Stimulated activated naive CD8-positive, alpha-beta T cell treated with anti-CD3 and anti-CD28 coated beads, Interleukin-15, Interleukin-2, amounts not matched to agents 100 ng/mL and 50 ng/mL, for 24 hours (primary cell): Measurements from ENCODE around the gene APPL2.

Source experiments
- H3K27ac Mint-ChIP-seq: one replicate; pipeline ENCODE4 v1.8.0; 2021; ENCODE audit warnings: mild to moderate bottlenecking, mixed read lengths
- H3K27me3 Mint-ChIP-seq: one replicate; pipeline ENCODE4 v1.8.0; 2021; ENCODE audit warnings: mixed read lengths
- H3K36me3 Mint-ChIP-seq: one replicate; pipeline ENCODE4 v1.8.0; 2021; ENCODE audit warnings: low read depth, mixed read lengths
- H3K4me1 Mint-ChIP-seq: one replicate; pipeline ENCODE4 v1.8.0; 2021; ENCODE audit warnings: low read depth, mixed read lengths
- H3K4me3 Mint-ChIP-seq: one replicate; pipeline ENCODE4 v1.8.0; 2021; ENCODE audit warnings: mild to moderate bottlenecking, mixed read lengths
- H3K9me3 Mint-ChIP-seq: one replicate; pipeline ENCODE4 v1.8.0; 2021; ENCODE audit warnings: mixed read lengths

Gene APPL2

DNA sequence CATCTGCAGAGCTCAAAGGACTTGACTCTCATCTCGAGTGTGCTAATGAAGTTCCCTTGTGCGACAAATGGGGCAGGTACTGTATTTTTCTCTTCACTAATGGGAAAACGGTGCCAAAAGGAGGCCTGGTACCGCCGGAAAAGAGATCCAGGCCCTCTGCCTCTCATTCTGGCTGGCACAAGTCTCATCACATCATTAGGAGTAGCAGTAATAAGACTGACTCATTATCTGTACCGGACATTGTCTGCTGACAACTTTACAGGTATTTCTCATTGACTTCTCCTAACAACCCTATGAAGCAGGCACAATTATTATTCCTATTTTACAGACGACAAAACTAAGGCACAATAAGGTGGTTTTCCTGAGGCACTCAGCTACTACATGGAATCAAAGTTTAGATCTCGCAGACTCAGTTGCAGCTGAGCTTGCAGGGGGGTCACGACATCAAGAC lies 668 bp downstream of the APPL2 start:
- Mint-ChIP-seq H3K9me3 (no peaks in the 10 kb centered on the region), H3K27me3 (no peaks in the 10 kb centered on the region), H3K36me3 (peaks cover 5% of the 10 kb centered on the region), H3K27ac (peak overlapping the region; percentile 88), H3K4me1 (peaks cover 53% of the 10 kb centered on the region), H3K4me3 (peak overlapping the region; percentile 93)

GRCh38 chr12:105234197-105234596 lies 1.8 kb downstream of the APPL2 start:
- no peaks in the 10 kb centered on the region for H3K9me3 Mint-ChIP-seq
- no peak overlapping the region for H3K27ac Mint-ChIP-seq
- H3K4me1 Mint-ChIP-seq = peaks cover 63% of the 10 kb centered on the region
- H3K4me3 Mint-ChIP-seq = peak overlapping the region; percentile 93
- H3K36me3 Mint-ChIP-seq = peaks cover 5% of the 10 kb centered on the region
- H3K27me3 Mint-ChIP-seq = no peaks in the 10 kb centered on the region

DNA sequence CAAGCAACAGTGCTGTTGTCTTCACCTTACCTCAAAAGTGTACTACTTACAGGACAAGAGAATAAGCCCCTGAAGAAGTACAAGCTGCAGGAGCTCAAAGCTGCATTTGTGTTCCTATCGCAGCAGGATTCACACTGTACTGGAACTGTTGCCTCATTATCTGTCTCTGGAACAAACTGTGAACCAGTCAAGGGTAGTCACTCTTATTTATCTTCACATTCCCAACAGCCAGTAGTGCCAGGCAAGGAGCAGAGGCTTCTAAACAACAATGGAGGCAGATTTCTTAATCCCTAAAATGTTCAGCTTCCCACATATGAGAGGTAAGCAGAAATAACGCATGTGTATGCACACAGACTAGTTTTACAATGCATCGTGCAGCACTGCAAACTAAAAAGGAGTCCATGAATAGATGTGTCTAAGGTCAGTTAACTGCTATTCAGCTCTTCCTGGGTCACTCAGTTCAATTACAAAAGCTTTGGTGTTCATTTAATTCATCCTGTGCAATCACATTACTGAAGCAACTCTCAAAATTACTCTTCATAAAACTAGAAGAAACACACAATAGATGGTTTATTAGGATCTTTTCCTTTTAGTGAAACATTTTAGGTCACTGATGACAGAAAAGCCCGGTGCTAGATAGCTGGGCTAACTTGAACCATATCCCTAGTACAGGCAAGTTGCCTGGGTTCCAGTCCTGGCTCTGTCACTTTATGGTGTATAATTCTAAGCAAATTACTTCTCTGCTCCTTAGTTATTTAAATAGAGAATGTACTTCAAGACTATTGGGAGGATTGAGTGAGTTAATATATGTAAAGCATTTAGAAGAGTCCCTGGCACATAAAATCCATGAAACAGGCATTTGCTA lies 2.7 kb downstream of the APPL2 start:
- Mint-ChIP-seq H3K27me3 (no peaks in the 10 kb centered on the region), H3K4me1 (peaks cover 72% of the 10 kb centered on the region), H3K36me3 (peaks cover 13% of the 10 kb centered on the region), H3K4me3 (no peak overlapping the region), H3K27ac (no peak overlapping the region), H3K9me3 (no peaks in the 10 kb centered on the region)

DNA sequence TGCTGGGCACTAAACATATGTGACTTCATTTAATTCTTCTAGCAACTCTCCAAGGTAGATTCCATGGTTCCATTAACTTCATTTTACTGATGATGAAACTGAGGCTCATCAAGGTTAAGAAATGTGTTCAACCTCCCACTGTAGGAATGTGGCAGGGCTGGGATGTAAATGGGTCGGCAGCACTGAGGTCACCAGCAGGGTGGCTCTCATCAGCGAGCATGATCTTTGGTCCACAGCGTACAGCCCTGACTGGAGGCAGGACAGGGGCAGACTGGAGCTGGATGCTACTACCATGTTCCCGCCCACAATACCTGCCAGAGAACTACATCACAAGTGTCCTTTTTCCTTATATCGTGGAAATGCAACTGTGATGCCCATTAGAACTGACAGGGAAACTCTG lies 4.6 kb downstream of the APPL2 start:
- no peaks in the 10 kb centered on the region for H3K9me3 Mint-ChIP-seq
- H3K4me3 Mint-ChIP-seq = no peak overlapping the region
- peaks cover 25% of the 10 kb centered on the region for H3K36me3 Mint-ChIP-seq

DNA sequence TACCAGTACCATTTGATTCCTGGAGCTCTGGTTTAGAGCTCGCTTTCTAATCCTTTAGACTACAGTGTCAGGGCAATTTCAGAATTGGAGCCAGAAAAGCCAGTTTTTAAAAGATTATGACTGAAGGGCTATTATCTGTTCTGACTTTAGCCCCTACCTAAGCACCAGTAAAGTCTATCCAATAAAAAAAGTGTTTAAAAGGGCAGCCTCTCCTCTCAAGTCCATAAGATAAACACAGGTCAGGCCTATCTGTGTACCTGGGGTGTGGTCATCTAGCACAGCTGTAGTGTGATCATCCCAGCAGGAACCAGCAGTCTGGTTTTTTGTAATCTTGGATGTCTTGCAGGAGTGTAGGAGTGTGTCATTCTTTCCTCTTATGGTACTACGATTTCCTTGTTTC lies 6.6 kb downstream of the APPL2 start:
- Mint-ChIP-seq H3K27ac (peak overlapping the region; percentile 49), H3K4me3 (no peak overlapping the region), H3K27me3 (no peaks in the 10 kb centered on the region), H3K4me1 (peaks cover 86% of the 10 kb centered on the region), H3K9me3 (no peaks in the 10 kb centered on the region), H3K36me3 (peaks cover 38% of the 10 kb centered on the region)

More for the DNA sequence above, 4.6 kb downstream of the APPL2 start:
- no peak overlapping the region for H3K27ac Mint-ChIP-seq
- H3K27me3 Mint-ChIP-seq = no peaks in the 10 kb centered on the region
- peaks cover 84% of the 10 kb centered on the region for H3K4me1 Mint-ChIP-seq

DNA sequence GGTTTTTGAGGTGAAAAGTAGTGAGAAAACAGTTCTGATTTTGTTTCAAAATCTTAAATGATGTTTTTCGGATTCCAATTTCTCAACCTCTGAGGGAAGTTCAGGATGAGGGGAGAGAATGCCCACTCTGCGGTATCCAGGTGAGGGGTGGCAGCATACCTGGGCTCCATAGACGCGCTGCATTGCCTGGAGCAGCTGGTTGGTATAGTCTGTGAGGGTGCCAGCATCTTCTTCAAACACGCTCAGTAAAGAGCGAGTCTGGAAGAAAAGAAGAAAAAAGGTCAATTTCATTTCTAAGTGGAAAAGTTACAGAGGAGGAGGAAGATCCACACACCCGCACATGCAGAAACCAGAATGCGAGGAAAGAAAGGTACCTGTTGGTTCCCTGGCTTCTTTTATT lies 7.0 kb downstream of the APPL2 start:
- H3K4me1 Mint-ChIP-seq = peaks cover 82% of the 10 kb centered on the region
- peak overlapping the region; percentile 28 for H3K4me3 Mint-ChIP-seq
- H3K27me3 Mint-ChIP-seq = no peaks in the 10 kb centered on the region
- H3K36me3 Mint-ChIP-seq = peaks cover 39% of the 10 kb centered on the region
- H3K9me3 Mint-ChIP-seq = no peaks in the 10 kb centered on the region
- H3K27ac Mint-ChIP-seq = peak overlapping the region; percentile 40

DNA sequence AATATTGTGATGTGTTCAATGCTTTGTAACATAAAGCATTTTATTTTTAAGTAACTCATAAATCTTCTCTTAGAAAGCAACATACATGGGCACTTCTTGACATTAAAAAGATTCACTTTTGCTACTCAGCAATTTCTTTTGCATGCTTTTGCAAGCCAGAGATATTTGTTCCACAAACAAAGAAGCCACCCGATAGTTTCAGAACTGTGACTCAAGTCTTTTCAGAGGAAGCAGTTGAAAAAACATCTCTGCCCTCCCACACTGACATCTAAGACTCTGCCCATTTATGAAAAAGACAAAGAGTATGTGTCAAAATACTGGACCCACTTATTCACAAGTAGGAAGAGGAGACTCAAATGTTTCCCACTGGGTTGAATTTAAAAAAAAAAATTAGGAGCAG lies 7.5 kb downstream of the APPL2 start:
- Mint-ChIP-seq H3K36me3 (peaks cover 39% of the 10 kb centered on the region), H3K4me1 (peaks cover 77% of the 10 kb centered on the region), H3K4me3 (peak overlapping the region; percentile 28), H3K9me3 (no peaks in the 10 kb centered on the region), H3K27ac (peak overlapping the region; percentile 40), H3K27me3 (no peaks in the 10 kb centered on the region)

- H3K4me1 Mint-ChIP-seq = peaks cover 71% of the 10 kb centered on the region
- no peak overlapping the region for H3K27ac Mint-ChIP-seq
- H3K9me3 Mint-ChIP-seq = no peaks in the 10 kb centered on the region
- H3K27me3 Mint-ChIP-seq = no peaks in the 10 kb centered on the region
- no peak overlapping the region for H3K4me3 Mint-ChIP-seq
- peaks cover 44% of the 10 kb centered on the region for H3K36me3 Mint-ChIP-seq
These were observed 8.1 kb downstream of the APPL2 start for GRCh38 chr12:105227879-105228278.

- no peak overlapping the region for H3K27ac Mint-ChIP-seq
- no peaks in the 10 kb centered on the region for H3K27me3 Mint-ChIP-seq
- peaks cover 55% of the 10 kb centered on the region for H3K36me3 Mint-ChIP-seq
- peaks cover 57% of the 10 kb centered on the region for H3K4me1 Mint-ChIP-seq
- no peaks in the 10 kb centered on the region for H3K9me3 Mint-ChIP-seq
- peak overlapping the region; percentile 20 for H3K4me3 Mint-ChIP-seq
These were observed 9.8 kb downstream of the APPL2 start for GRCh38 chr12:105226219-105226618.

- Mint-ChIP-seq H3K9me3 (no peaks in the 10 kb centered on the region), H3K27me3 (no peaks in the 10 kb centered on the region), H3K27ac (no peak overlapping the region), H3K4me3 (no peak overlapping the region), H3K36me3 (peaks cover 52% of the 10 kb centered on the region), H3K4me1 (peaks cover 52% of the 10 kb centered on the region)
These were observed 10.4 kb downstream of the APPL2 start for GRCh38 chr12:105225505-105226015.

GRCh38 chr12:105224399-105224798 lies 11.6 kb downstream of the APPL2 start:
- no peaks in the 10 kb centered on the region for H3K9me3 Mint-ChIP-seq
- H3K27ac Mint-ChIP-seq = no peak overlapping the region
- no peak overlapping the region for H3K4me3 Mint-ChIP-seq
- peaks cover 42% of the 10 kb centered on the region for H3K4me1 Mint-ChIP-seq
- H3K36me3 Mint-ChIP-seq = peaks cover 52% of the 10 kb centered on the region
- H3K27me3 Mint-ChIP-seq = no peaks in the 10 kb centered on the region

DNA sequence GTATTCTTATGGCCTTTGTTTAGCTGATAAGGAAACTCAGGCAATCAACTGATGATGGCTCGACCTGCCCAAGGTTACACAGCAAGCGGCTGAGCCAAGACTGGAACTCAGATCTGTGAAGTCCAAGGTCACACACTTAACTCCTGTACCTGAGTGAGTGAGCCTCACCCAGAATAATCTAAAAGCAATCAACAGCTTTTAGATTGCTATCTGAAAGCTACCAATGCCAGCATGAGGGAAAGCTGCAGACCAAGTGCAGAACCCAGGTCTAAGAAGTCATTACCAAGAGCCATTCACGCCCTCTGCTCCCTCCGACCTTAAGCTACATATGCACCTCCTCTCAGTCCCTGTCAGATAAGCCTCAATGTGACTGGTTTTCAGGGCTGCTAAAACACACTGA lies 12.1 kb downstream of the APPL2 start:
- Mint-ChIP-seq H3K4me1 (peaks cover 37% of the 10 kb centered on the region), H3K27ac (no peak overlapping the region), H3K4me3 (no peak overlapping the region), H3K36me3 (peaks cover 49% of the 10 kb centered on the region), H3K9me3 (no peaks in the 10 kb centered on the region), H3K27me3 (no peaks in the 10 kb centered on the region)

GRCh38 chr12:105223352-105223845 lies 12.6 kb downstream of the APPL2 start:
- Mint-ChIP-seq H3K27ac (peak overlapping the region; percentile 36), H3K4me3 (no peak overlapping the region), H3K27me3 (no peaks in the 10 kb centered on the region), H3K4me1 (peaks cover 32% of the 10 kb centered on the region), H3K9me3 (no peaks in the 10 kb centered on the region), H3K36me3 (peaks cover 44% of the 10 kb centered on the region)

DNA sequence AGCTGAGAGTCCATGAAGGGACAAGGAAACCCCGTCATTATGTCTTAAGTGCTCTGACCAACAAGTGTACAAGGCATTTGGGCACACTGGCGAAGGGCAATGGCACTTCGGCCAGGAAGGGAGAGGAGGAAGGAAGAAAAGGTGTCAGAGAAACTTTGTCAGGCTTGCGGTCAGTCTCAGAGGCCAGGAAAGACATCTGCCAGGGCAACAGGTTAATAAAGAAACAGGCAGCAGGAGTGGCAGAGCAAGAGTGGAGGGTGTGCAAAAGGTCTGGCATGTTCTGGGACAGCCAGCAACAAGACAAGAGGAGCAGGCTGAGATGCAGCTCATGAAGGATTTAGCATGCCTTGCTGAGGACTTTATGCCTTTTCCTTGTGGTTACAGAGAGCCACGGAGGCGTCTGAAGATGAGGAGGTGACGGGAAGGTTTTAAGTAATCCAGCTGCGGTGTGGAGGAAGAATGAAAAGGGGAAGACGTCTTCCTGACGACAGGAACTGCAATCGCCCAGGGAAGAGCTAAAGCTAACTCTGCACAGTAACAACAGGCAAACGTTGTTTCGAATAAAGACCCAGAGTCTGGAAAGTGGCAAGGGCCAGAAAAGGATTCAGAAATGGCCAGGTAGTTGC lies 13.1 kb downstream of the APPL2 start:
- Mint-ChIP-seq H3K4me1 (peaks cover 26% of the 10 kb centered on the region), H3K9me3 (no peaks in the 10 kb centered on the region), H3K36me3 (peaks cover 41% of the 10 kb centered on the region), H3K27ac (no peak overlapping the region), H3K4me3 (no peak overlapping the region), H3K27me3 (no peaks in the 10 kb centered on the region)

DNA sequence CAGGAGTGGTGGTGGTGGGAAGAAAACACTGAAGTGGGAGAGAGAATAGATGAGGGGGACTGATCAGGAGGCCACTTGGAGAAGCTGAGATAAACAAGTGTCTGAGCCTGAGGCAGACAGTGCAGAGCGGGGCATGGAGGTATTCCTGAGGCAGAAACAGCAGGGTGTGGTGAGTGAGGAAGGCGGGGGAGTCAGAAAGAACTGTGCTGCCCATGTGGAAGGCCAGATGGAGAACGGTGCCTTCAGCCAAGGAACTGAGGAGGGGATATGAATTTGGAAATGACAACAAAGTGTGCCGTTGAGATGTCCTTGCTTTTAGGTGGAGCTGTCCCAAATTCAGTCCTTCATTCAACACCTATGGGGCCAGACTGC lies 13.7 kb downstream of the APPL2 start:
- Mint-ChIP-seq H3K4me1 (peaks cover 20% of the 10 kb centered on the region), H3K36me3 (peaks cover 38% of the 10 kb centered on the region), H3K27me3 (no peaks in the 10 kb centered on the region), H3K4me3 (no peak overlapping the region), H3K27ac (no peak overlapping the region), H3K9me3 (no peaks in the 10 kb centered on the region)
